Stomach (tissue), 4 donors: Measurements from ENCODE around the gene CCDC148.

Source experiments
- EP300 ChIP-seq: sonication (generic); formaldehyde crosslinking; IDR thresholded peaks from one replicate; pipeline ENCODE4 v1.6.1; 2017; ENCODE audit warnings: antibody characterized with exemption
- POLR2A ChIP-seq, 4 donors: fragments of 450-650 bp; IDR thresholded peaks; one replicate each; pipeline ENCODE4 v1.6.1; 2016; ENCODE audit warnings: antibody characterized with exemption in 4 of 4, control low read depth in 2 of 4, mild to moderate bottlenecking in 1 of 4, moderate library complexity in 1 of 4
- POLR2AphosphoS5 ChIP-seq, 3 donors: sonication (generic); formaldehyde crosslinking; IDR thresholded peaks; one replicate each; pipeline ENCODE4 v1.6.1; 2016; ENCODE audit warnings: antibody characterized with exemption in 3 of 3
- TF ChIP-seq, protein P1 (sequence below), 7 experiments: fragments of 450-650 bp in 4 of 7; fragments of 200-600 bp in 3 of 7; sonication (generic) in 3 of 7; IDR thresholded peaks; one replicate each; pipeline ENCODE4 v1.5.1; 2016 to 2019; ENCODE audit warnings: antibody characterized with exemption in 7 of 7, control low read depth in 2 of 7, mild to moderate bottlenecking in 1 of 7

GRCh38 chr2:158407031-158407430 lies 49.5 kb downstream of the CCDC148 start:
- TF ChIP-seq EP300 (no peak), POLR2A (IDR thresholded peaks at IDR 0.05) (no peak), POLR2AphosphoS5 (IDR thresholded peaks at IDR 0.05) (no peak)
- TF ChIP-seq, protein P1, sequence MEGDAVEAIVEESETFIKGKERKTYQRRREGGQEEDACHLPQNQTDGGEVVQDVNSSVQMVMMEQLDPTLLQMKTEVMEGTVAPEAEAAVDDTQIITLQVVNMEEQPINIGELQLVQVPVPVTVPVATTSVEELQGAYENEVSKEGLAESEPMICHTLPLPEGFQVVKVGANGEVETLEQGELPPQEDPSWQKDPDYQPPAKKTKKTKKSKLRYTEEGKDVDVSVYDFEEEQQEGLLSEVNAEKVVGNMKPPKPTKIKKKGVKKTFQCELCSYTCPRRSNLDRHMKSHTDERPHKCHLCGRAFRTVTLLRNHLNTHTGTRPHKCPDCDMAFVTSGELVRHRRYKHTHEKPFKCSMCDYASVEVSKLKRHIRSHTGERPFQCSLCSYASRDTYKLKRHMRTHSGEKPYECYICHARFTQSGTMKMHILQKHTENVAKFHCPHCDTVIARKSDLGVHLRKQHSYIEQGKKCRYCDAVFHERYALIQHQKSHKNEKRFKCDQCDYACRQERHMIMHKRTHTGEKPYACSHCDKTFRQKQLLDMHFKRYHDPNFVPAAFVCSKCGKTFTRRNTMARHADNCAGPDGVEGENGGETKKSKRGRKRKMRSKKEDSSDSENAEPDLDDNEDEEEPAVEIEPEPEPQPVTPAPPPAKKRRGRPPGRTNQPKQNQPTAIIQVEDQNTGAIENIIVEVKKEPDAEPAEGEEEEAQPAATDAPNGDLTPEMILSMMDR (IDR thresholded peaks at IDR 0.05): no peak
